GM21360 (cell line): ENCODE data around the gene ITM2A.

Experiments
- ATAC-seq: cut with Tn5 transposase; IDR thresholded peaks from one replicate; pipeline ENCODE4 v1.9.1; 2021; ENCODE audit warnings: mild to moderate bottlenecking, moderate library complexity; ENCODE audit not compliant: unreplicated experiment

ITM2A gene

DNA sequence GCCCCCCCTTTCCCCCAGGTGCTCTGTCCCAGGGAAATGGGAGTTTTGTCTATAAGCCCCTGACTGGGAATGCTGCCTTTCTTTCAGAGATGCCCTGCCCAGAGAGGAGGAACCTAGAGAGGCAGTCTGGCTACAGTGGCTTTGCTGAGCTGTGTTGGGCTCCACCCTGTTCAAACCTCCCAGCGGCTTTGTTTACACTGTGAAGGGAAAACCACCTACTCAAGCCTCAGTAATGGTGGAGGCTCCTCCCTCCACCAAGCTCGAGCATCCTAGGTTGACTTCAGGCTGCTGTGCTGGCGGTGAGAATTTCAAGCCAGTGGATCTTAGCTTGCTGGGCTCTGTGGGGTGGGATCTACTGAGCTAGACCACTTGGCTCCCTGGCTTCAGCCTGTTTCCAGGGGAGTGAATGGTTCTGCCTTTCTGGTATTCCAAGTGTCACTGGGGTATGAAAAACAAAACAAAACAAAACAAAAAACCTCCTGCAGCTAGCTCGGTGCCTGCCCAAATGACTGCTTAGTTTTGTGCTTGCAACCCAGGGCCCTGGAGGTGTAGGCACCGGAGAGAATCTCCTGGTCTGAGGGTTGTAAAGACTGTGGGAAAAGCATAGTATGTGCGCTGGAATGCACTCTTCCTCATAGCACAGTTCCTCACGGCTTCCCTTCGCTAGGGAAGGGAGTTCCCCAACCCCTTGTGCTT, 41.7 kb downstream of the ITM2A start:
- no peak for ATAC-seq
